CD4-positive, alpha-beta memory T cell (primary cell): ENCODE data around the gene TPRG1L. TPM values are rescaled to one million over a fixed set of nuclear protein-coding genes. Genes with fewer than 3 reads are reported as not detected.

ENCODE experiments used
- CTCF ChIA-PET: fragments of 350-600 bp; sonication (Branson Sonifier 250); formaldehyde crosslinking; loops from one replicate; lab custom pipeline; 2021; ENCODE audit warnings: inconsistent platforms; ENCODE audit not compliant: partially characterized antibody; lab: Charles Lee
- POLR2A ChIA-PET: fragments of 350-600 bp; sonication (Branson Sonifier 250); formaldehyde crosslinking; loops from one replicate; lab custom pipeline; 2021; ENCODE audit not compliant: partially characterized antibody; lab: Charles Lee
- DNase-seq, 5 donors: peaks; one replicate each; pipeline versions ENCODE4 v3.0.0 to v3.0.0-alpha.2; 2020 to 2022; ENCODE audit warnings: mixed read lengths in 1 of 5
- H3K27ac ChIP-seq: one replicate; pipeline ENCODE4 v1.7.0; 2013; ENCODE audit warnings: low read depth, low read length
- H3K27me3 ChIP-seq: 2 replicates; pipeline ENCODE4 v1.7.0; 2013; ENCODE audit warnings: mild to moderate bottlenecking, low read length, moderate library complexity; ENCODE audit not compliant: insufficient read depth
- H3K36me3 ChIP-seq: 2 replicates; pipeline ENCODE4 v1.7.0; 2013; ENCODE audit warnings: mild to moderate bottlenecking, low read length, moderate library complexity; ENCODE audit not compliant: insufficient read depth
- H3K4me1 ChIP-seq: 2 replicates; pipeline ENCODE4 v1.7.0; 2013; ENCODE audit warnings: mild to moderate bottlenecking, low read length, moderate library complexity; ENCODE audit not compliant: insufficient read depth
- H3K4me3 ChIP-seq, 2 donors: one replicate each; pipeline ENCODE4 v1.7.0; 2013; ENCODE audit warnings: low read length in 2 of 2, mild to moderate bottlenecking in 1 of 2
- H3K9me3 ChIP-seq, 2 donors: one replicate each; pipeline ENCODE4 v1.7.0; 2013; ENCODE audit warnings: low read length in 2 of 2, control low read depth in 1 of 2; ENCODE audit not compliant: control insufficient read depth in 1 of 2
- H3K27ac Mint-ChIP-seq, 7 donors: one replicate each; pipeline ENCODE4 v1.8.0; 2020 to 2021; ENCODE audit warnings: mixed read lengths in 7 of 7, mild to moderate bottlenecking in 6 of 7, inconsistent platforms in 3 of 7, moderate library complexity in 3 of 7
- H3K27me3 Mint-ChIP-seq, 2 donors: one replicate each; pipeline ENCODE4 v1.8.0; 2020 to 2021; ENCODE audit warnings: mixed read lengths in 2 of 2
- H3K36me3 Mint-ChIP-seq, 2 donors: one replicate each; pipeline ENCODE4 v1.8.0; 2020 to 2021; ENCODE audit warnings: mixed read lengths in 2 of 2, inconsistent platforms in 1 of 2, mild to moderate bottlenecking in 1 of 2
- H3K4me1 Mint-ChIP-seq, 4 donors: one replicate each; pipeline ENCODE4 v1.8.0; 2020 to 2021; ENCODE audit warnings: mixed read lengths in 4 of 4, mild to moderate bottlenecking in 1 of 4
- H3K4me3 Mint-ChIP-seq, 8 donors: one replicate each; pipeline ENCODE4 v1.8.0; 2020 to 2021; ENCODE audit warnings: mixed read lengths in 8 of 8, mild to moderate bottlenecking in 7 of 8, moderate library complexity in 6 of 8, inconsistent platforms in 3 of 8
- H3K9me3 Mint-ChIP-seq, 8 donors: one replicate each; pipeline ENCODE4 v1.8.0; 2020 to 2021; ENCODE audit warnings: mixed read lengths in 8 of 8, mild to moderate bottlenecking in 5 of 8, inconsistent platforms in 3 of 8, moderate library complexity in 1 of 8
- intact Hi-C: fragments of 100-400 bp; cut with micrococcal nuclease; formaldehyde crosslinking; loops from one replicate; pipeline ENCODE4 v1.15.1; 2023
- polyA plus RNA-seq, 2 donors: library from polyadenylated mRNA; unstranded; fragments of 300-500 nt; fragmentation: Illumina TruSeq; gene quantifications; one replicate each; pipeline ENCODE4 v1.2.3, GENCODE V29; 2021
- total RNA-seq, 2 experiments: library from RNA; stranded (reverse); gene quantifications; one replicate each; pipeline ENCODE4 v1.2.3, GENCODE V29; 2021

The TPRG1L gene
- total and polyA plus RNA-seq, 4 experiments from 2014 or later: 41.4 to 59.5 (median 52.2) TPM

DNA sequence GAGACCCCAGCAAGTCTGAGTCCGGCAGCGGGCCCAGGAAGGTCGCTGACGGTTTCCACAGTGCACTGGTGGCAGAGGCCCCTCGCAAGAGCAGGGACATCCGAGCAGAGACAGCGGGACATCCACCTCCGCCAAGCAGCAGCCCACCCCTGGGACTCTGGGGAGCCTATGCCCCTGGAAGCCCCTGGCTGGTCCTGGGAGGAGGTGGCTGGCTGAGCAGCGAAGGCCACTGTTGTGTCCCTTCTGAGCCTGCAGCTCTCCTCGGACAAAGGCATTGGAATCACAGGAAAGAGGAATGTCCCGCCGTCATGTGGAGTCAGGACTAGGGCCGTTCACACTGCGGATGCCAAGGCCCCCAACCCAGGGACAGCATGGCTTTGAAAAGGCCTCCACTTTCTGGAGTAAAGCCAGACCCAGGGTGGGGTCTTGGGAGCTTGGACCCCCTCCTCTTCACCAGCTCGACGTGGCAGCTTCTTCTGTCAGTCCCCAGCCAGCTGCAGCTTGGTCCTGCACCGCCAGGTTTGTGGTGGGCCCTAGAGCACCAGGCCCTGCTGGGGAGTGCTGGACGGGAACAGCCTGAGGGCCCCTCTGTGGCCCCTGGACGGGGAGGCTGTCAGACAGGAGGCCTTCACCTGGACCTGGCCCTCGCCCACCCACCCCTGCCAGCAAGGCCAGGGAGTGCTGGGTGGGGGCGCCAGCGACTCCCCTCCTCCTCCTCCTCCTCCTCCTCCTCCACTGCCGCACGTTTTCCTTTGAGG, 14.9 kb upstream of the TPRG1L start:
- Mint-ChIP-seq H3K27ac (peak overlapping the region in 1 of 7 donors; percentile 18), H3K4me1 (peaks cover 2 to 18% (median 5%) of the 10 kb centered on the region in 4 donors), H3K27me3 (peaks cover 9 to 13% of the 10 kb centered on the region in 2 donors), H3K36me3 (no peaks in the 10 kb centered on the region), H3K4me3 (peak overlapping the region in 5 of 8 donors; percentile 14 to 68 (median 60)), H3K9me3 (peaks cover 0 to 1% (median 0%) of the 10 kb centered on the region in 8 donors)
- H3K36me3 ChIP-seq: no peaks in the 10 kb centered on the region
- no peak for DNase-seq
- H3K27me3 ChIP-seq: peaks cover 5% of the 10 kb centered on the region
- ChIA-PET POLR2A (interaction anchor here (2.2 kb wide), 1 partner anchor 14 kb away, joined by 7 read pairs; no protein-coding TSS in a partner anchor), CTCF (no interaction called here)
- intact Hi-C loops: no loop called here
- no peak overlapping the region for H3K4me3 ChIP-seq
- no peak overlapping the region for H3K27ac ChIP-seq
- H3K4me1 ChIP-seq: peaks cover 15% of the 10 kb centered on the region
- H3K9me3 ChIP-seq: no peaks in the 10 kb centered on the region

DNA sequence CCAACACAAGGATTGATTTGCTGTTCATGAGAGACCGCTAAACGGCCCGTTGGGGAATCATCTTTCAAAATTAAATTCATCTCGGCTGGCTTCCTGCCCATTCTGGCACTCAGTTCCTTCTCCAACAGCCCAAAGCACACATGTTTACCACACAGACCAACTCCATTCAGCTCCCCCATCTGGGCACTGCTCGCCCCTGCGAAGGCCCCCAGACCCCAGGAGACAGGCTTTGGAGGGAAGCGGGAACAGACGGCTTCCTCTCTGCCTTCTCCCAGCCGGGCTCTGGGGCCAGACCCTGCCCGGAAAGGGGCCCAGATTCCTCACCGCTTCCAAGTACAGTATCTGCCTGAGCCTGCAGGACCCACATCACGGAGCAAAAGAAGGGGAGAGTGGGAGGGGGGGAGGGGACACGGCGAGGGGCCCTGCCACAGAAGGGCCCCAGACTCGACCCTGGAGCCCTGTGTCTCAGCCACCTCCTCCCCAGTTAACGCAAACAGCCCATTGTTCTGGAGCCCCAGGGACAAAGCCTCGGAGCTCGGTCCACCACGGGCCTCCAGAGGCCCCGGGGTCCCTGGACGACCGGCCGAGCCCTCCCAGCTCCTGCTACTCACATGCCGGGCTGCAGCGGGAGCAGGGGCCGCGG, 14.2 kb upstream of the TPRG1L start:
- H3K4me1 ChIP-seq: peaks cover 15% of the 10 kb centered on the region
- peaks cover 9 to 13% of the 10 kb centered on the region in 2 donors for H3K27me3 Mint-ChIP-seq
- H3K4me3 Mint-ChIP-seq: peak overlapping the region in 7 of 8 donors; percentile 44 to 75 (median 62)
- H3K9me3 ChIP-seq: no peaks in the 10 kb centered on the region
- peak overlapping the region in 1 of 7 donors; percentile 18 for H3K27ac Mint-ChIP-seq
- ChIA-PET POLR2A (interaction anchor here (2.2 kb wide), 1 partner anchor 14 kb away, joined by 7 read pairs; no protein-coding TSS in a partner anchor), CTCF (no interaction called here)
- no peak overlapping the region for H3K27ac ChIP-seq
- H3K36me3 ChIP-seq: no peaks in the 10 kb centered on the region
- H3K27me3 ChIP-seq: peaks cover 5% of the 10 kb centered on the region
- peaks cover 0 to 1% (median 0%) of the 10 kb centered on the region in 8 donors for H3K9me3 Mint-ChIP-seq
- no peak for DNase-seq
- H3K4me3 ChIP-seq: no peak overlapping the region
- intact Hi-C loops: loop anchor here (1.0 kb wide), 1 partner anchor 13 kb away; no protein-coding TSS in a partner anchor
- H3K36me3 Mint-ChIP-seq: no peaks in the 10 kb centered on the region
- peaks cover 2 to 18% (median 5%) of the 10 kb centered on the region in 4 donors for H3K4me1 Mint-ChIP-seq

DNA sequence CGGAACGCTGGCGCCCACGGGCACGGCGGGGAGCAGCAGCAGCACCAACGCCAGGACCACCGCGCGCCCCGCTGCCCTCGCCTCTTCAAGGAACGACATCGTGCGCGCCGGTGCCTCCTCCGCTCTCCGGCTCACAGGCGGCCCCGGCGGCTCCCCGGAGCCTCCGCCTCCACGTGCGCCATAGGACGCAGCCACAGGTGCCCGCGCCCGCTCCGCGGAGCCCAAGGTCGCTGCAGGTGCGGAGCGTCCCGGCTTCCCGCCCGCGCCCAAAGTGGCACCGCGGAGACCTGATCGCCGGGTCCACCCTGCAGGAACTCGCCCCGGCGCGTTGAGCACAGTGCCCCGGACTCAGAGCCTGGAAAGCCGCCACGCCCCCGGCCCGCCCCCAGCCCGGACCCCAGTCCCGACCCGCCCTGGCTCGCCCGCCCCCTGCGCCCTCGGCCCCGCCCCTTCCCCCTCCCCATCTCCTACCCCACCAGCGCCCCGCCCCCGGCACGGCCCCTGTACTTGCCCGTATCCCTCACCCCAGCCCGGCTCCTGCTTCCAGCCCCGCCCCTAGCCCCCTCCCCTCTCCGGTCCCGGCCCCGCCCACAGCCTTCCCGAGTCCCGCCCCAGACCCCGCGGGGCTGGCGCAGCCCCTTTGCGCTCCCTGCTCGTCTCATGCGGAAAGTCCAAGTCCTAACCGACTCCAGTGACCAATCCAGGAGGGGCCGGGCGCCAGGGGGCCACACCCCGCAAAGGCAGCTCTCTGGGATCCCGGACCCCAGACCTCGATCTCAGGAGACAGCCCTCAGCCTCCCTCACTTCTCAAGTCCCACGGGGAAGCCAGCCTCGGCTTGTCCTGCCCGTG, 13.4 kb upstream of the TPRG1L start, which contains the start of gene MEGF6:
TSS of gene MEGF6 (minus strand) at position 339 of the 850 bp plus-strand sequence. CDS start at position 99, 240 bp downstream.
- ChIA-PET CTCF (no interaction called here), POLR2A (interaction anchor here (2.2 kb wide), 1 partner anchor 13 kb away, joined by 7 read pairs; no protein-coding TSS in a partner anchor)
- intact Hi-C loops: loop anchor here (1.0 kb wide), 1 partner anchor 14 kb away; no protein-coding TSS in a partner anchor
- DNase-seq: peak in 4 of 5 donors; percentile 20 to 60 (median 26)
- H3K9me3 ChIP-seq: no peaks in the 10 kb centered on the region
- no peak within 1 kb of the TSS for H3K27ac ChIP-seq
- peaks cover 15% of the 10 kb centered on the region for H3K4me1 ChIP-seq
- H3K36me3 Mint-ChIP-seq: no peaks in the 10 kb centered on the region
- peak within 1 kb of the TSS; percentile 39 to 87 (median 77) for H3K4me3 Mint-ChIP-seq
- no peaks in the 10 kb centered on the region for H3K36me3 ChIP-seq
- H3K27ac Mint-ChIP-seq: peak within 1 kb of the TSS in 2 of 7 donors; percentile 18 to 25
- H3K27me3 Mint-ChIP-seq: peaks cover 9 to 13% of the 10 kb centered on the region in 2 donors
- H3K9me3 Mint-ChIP-seq: peaks cover 0 to 1% (median 0%) of the 10 kb centered on the region in 8 donors
- H3K4me1 Mint-ChIP-seq: peaks cover 2 to 18% (median 5%) of the 10 kb centered on the region in 4 donors
- H3K4me3 ChIP-seq: no peak within 1 kb of the TSS
- peaks cover 5% of the 10 kb centered on the region for H3K27me3 ChIP-seq

DNA sequence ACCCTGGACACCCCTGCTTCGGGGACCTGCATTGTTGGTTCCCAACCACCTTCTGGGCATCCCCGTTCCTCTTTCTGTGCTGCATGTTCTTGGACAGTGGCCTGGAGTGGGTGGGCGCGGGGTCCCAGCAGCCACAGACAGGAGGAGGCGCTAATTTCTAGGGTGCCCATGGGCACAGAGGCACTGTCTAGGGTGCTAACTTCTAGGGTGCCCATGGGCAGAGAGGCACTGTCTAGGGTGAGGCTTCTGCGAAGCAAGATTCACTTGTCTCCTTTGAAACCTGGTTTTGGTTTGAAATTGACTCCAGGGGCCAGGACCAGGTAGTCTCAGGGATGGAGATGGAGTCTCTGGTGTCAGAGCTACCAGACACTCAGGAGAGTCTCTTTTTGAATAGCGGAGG, 12.7 kb upstream of the TPRG1L start:
- H3K27me3 ChIP-seq: peaks cover 5% of the 10 kb centered on the region
- DNase-seq: no peak
- no peak overlapping the region for H3K4me3 ChIP-seq
- H3K27ac ChIP-seq: no peak overlapping the region
- H3K9me3 ChIP-seq: no peaks in the 10 kb centered on the region
- Mint-ChIP-seq H3K27ac (no peak overlapping the region), H3K36me3 (no peaks in the 10 kb centered on the region), H3K4me1 (peaks cover 2 to 18% (median 5%) of the 10 kb centered on the region in 4 donors), H3K9me3 (peaks cover 0 to 1% (median 0%) of the 10 kb centered on the region in 8 donors), H3K27me3 (peaks cover 8 to 13% of the 10 kb centered on the region in 2 donors), H3K4me3 (peak overlapping the region; percentile 39 to 87 (median 77))
- intact Hi-C loops: no loop called here
- H3K4me1 ChIP-seq: peaks cover 15% of the 10 kb centered on the region
- no peaks in the 10 kb centered on the region for H3K36me3 ChIP-seq
- ChIA-PET CTCF (no interaction called here), POLR2A (interaction anchor here (2.2 kb wide), 1 partner anchor 12 kb away, joined by 7 read pairs; no protein-coding TSS in a partner anchor)

DNA sequence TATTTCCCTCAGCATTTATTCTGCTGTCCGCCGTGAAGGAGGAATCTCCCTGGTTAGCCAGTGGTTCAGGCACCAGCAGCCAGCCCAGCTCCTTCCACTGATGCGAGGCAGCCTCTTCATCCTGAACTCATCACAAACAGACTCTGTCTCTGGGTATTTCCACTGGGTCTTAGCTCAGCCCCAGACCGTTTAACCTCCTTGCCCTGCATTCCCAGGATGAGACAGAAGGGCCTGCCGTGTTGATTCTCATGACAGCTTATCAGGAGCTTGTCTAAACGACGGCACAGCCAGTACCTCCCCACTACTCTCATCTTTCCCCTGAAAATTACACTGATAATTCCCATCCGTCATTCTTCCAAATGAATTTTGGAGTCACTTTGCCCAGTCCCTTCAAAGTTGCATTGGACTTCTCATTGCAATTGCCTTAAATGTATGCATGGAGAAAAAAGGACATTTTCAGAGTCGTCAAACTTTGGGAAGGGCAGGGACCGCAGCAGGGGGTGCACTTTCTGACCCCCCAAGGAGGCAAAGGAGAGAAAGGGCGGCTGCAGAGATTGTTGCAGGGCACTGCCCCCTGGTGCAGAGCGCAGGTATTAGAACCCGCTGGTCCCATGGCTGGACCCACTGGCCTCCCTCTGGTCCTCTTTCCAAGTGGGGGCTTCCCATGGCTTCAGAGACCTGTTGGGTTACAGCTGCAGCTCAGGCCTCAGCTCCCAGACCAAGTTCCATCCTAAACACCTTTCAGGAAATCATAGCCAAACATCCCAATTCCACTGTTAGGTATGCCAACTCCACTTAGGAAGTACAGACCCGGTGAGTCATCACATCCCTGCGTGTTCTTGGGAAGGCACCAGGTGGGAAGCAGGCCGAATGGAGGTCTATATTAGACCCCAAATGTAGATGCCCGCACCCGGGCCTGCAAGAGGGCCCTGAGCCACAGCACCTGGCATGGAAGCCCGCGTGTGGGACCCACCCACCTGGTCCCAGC, 9.8 kb upstream of the TPRG1L start:
- ChIA-PET POLR2A (no interaction called here), CTCF (interaction anchor here (0.7 to 2.2 kb wide), 11 partner anchors 13 to 127 kb away, joined by 3 to 9 read pairs (median 3); no protein-coding TSS in a partner anchor)
- intact Hi-C loops: loop anchor here (1.0 kb wide), 1 partner anchor 124 kb away; no protein-coding TSS in a partner anchor
- Histone ChIP-seq H3K36me3 (no peaks in the 10 kb centered on the region), H3K4me3 (no peak overlapping the region), H3K27ac (no peak overlapping the region), H3K9me3 (no peaks in the 10 kb centered on the region), H3K4me1 (peaks cover 17% of the 10 kb centered on the region), H3K27me3 (no peaks in the 10 kb centered on the region)
- H3K27me3 Mint-ChIP-seq: peaks cover 3 to 10% of the 10 kb centered on the region in 2 donors
- no peak for DNase-seq
- H3K9me3 Mint-ChIP-seq: peaks cover 0 to 1% (median 0%) of the 10 kb centered on the region in 8 donors
- H3K36me3 Mint-ChIP-seq: no peaks in the 10 kb centered on the region
- peaks cover 5 to 20% (median 12%) of the 10 kb centered on the region in 4 donors for H3K4me1 Mint-ChIP-seq
- H3K4me3 Mint-ChIP-seq: no peak overlapping the region
- no peak overlapping the region for H3K27ac Mint-ChIP-seq

DNA sequence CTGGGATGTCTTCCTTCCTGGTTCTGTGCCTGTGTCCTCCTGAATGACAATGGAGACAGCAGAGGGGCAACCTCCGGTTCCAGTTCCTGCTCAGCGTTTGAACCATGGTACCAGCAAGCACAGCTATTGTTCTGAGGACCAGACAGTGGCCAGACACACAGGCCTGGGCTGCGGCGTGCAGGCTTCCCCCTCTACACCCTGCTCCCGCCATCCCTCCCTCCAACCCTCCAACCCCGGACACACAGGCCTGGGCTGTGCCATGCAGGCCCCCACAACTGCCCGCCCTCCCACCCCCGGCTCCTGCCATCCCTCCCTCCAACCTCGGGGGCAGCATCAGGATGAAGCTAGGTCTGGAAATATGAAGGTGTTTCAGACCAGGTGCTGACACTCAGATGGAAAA, 8.0 kb upstream of the TPRG1L start:
- H3K9me3 Mint-ChIP-seq: no peaks in the 10 kb centered on the region
- peaks cover 0 to 6% of the 10 kb centered on the region in 2 donors for H3K27me3 Mint-ChIP-seq
- Histone ChIP-seq H3K4me3 (no peak overlapping the region), H3K36me3 (no peaks in the 10 kb centered on the region), H3K27ac (no peak overlapping the region), H3K9me3 (no peaks in the 10 kb centered on the region), H3K27me3 (no peaks in the 10 kb centered on the region), H3K4me1 (peaks cover 10% of the 10 kb centered on the region)
- no peak overlapping the region for H3K27ac Mint-ChIP-seq
- H3K36me3 Mint-ChIP-seq: no peaks in the 10 kb centered on the region
- no peak overlapping the region for H3K4me3 Mint-ChIP-seq
- ChIA-PET CTCF (interaction anchor here (1.1 to 2.0 kb wide), 3 partner anchors 13 to 126 kb away, joined by 3 to 7 read pairs (median 5); no protein-coding TSS in a partner anchor), POLR2A (no interaction called here)
- DNase-seq: no peak
- intact Hi-C loops: no loop called here
- peaks cover 5 to 22% (median 14%) of the 10 kb centered on the region in 4 donors for H3K4me1 Mint-ChIP-seq
